Heart right ventricle (tissue), 16 donors: ENCODE data around the gene PICK1. TPM values are rescaled to one million over a fixed set of nuclear protein-coding genes. Genes with fewer than 3 reads are reported as not detected.

Experiments used
- ATAC-seq, 8 donors: fragments of 200-7000 bp; cut with Tn5 transposase; one replicate each; pipeline ENCODE4 v1.9.1; 2020; ENCODE audit warnings: mild to moderate bottlenecking in 8 of 8, moderate library complexity in 8 of 8, moderate number of reproducible peaks in 1 of 8
- DNase-seq, 2 donors: peaks; one replicate each; pipeline ENCODE4 v3.0.0-alpha.2; 2020
- H3K27ac ChIP-seq, 10 donors: fragments of 200-600 bp; sonication (generic) in 2 of 10; one replicate each; pipeline versions ENCODE4 v1.5.0 to v1.8.0; 2020 to 2022; ENCODE audit warnings: mild to moderate bottlenecking in 3 of 10
- H3K27me3 ChIP-seq, 7 donors: fragments of 200-600 bp; one replicate each; pipeline ENCODE4 v1.8.0; 2021 to 2022; ENCODE audit warnings: mild to moderate bottlenecking in 2 of 7
- H3K36me3 ChIP-seq, 9 donors: fragments of 200-600 bp; sonication (generic) in 1 of 9; one replicate each; pipeline versions ENCODE4 v1.5.0 to v1.8.0; 2020 to 2022; ENCODE audit warnings: mild to moderate bottlenecking in 2 of 9
- H3K4me1 ChIP-seq, 9 donors: fragments of 200-600 bp; sonication (generic) in 1 of 9; one replicate each; pipeline versions ENCODE4 v1.5.0 to v1.8.0; 2020 to 2022; ENCODE audit warnings: mild to moderate bottlenecking in 4 of 9
- H3K4me3 ChIP-seq, 10 donors: fragments of 200-600 bp; sonication (generic) in 2 of 10; one replicate each; pipeline versions ENCODE4 v1.5.0 to v1.8.0; 2020 to 2022; ENCODE audit warnings: mild to moderate bottlenecking in 7 of 10, moderate library complexity in 2 of 10
- H3K9me3 ChIP-seq, 11 donors: fragments of 200-600 bp in 10 of 11; sonication (generic) in 2 of 11; one replicate each; pipeline versions ENCODE4 v1.5.0 to v1.8.0; 2013 to 2022; ENCODE audit warnings: mild to moderate bottlenecking in 2 of 11, control low read depth in 1 of 11, moderate library complexity in 1 of 11
- CTCF ChIP-seq, 9 donors: fragments of 200-600 bp; sonication (generic) in 2 of 9; IDR thresholded peaks; one replicate each; pipeline versions ENCODE4 v1.5.0 to v1.8.0; 2021 to 2022; ENCODE audit warnings: antibody characterized with exemption in 9 of 9, mild to moderate bottlenecking in 5 of 9, moderate library complexity in 1 of 9
- WGBS, 2 donors: extraction: QIAGEN DNeasy Blood & Tissue Kit; methylation state at CpG; one replicate each; pipeline ENCODE4 v1.1.7; 2013; ENCODE audit warnings: inconsistent platforms in 1 of 2; 5-methylcytosine and 5-hydroxymethylcytosine counted together
- intact Hi-C, 10 donors: fragments of 100-400 bp; cut with DNase I; formaldehyde crosslinking; loops; one replicate each; pipeline versions ENCODE4 v1.11.1 to v1.14.2; 2022
- polyA plus RNA-seq, 2 donors: library from polyadenylated mRNA; stranded (reverse); fragments of 200-250 nt; gene quantifications; one replicate each; pipeline ENCODE4 v1.2.3, GENCODE V29; 2013
- total RNA-seq, 10 donors: library from RNA; stranded (reverse); fragmentation: NEBNext Ultra II Directional in 3 of 10; extraction: Animal tissue kit (Norgen Biotek cat#: 25700) in 3 of 10; gene quantifications; one replicate each; pipeline versions ENCODE4 v1.2.1 to v1.2.4, GENCODE V29; 2021 to 2023
- donor health status: Arrhythmogenic right ventricular cardiomyopathy.
- donor health status: ischemic (EF 13 %, LVEDD 7.1; RV severe dilation, severe dysfunction).
- donor health status: healthy with polysubstance abuse.
- donor health status: DM: no; HTN: yes; CAD: no.
- donor health status: DM: no; HTN: no; CAD: no.
- donor health status: ischemic (EF 25% LVEDD 6.9; RV normal size, moderate dysfunction).
- donor health status: ischemic (EF 25% LVEDD 5.7; RV mildly dilated, moderate dysfunction).
- donor health status: healthy.
- donor health status: DM: yes; HTN: yes; CAD: no.
- donor health status: Ischemic cardiomyopathy.
- donor health status: ischemic (EF 35%, LVEDD 5.7; RV mildly dilated, moderate dysfunction).
- donor health status: nonischemic (EF 11% LVEDD 7.7; RV severe dilation, severe dysfunction).
- donor health status: DM: yes; HTN: yes; CAD: no.
- donor health status: PGD.
- donor health status: ischemic (EF 29% LVEDD 5.4; RV normal size, mild dysfunction).
- donor health status: nonischemic (EF 23%, LVEDD 6.1; RV moderate dilation, normal function).

Gene PICK1
- total and polyA plus RNA-seq, 12 donors, result 17.4 to 32.9 (median 23.2) TPM

GRCh38 chr22:38032681-38033521 is 24.3 kb upstream of the PICK1 start:
- 88 to 92% methylated on average over 19 of the region's 19 CpGs for WGBS, 2 donors
- no peak overlapping the region for H3K4me3 ChIP-seq
- no peaks in the 10 kb centered on the region for H3K27me3 ChIP-seq
- no peaks in the 10 kb centered on the region for H3K36me3 ChIP-seq
- intact Hi-C loops, result no loop called here
- no peak for TF ChIP-seq CTCF (IDR thresholded peaks at IDR 0.05)
- no peak for ATAC-seq
- no peaks in the 10 kb centered on the region for H3K9me3 ChIP-seq
- H3K27ac ChIP-seq, result peak overlapping the region in 7 of 10 donors; percentile 16 to 79 (median 46)
- no peak for DNase-seq
- H3K4me1 ChIP-seq, result peaks cover 6 to 36% (median 22%) of the 10 kb centered on the region in 9 donors

DNA sequence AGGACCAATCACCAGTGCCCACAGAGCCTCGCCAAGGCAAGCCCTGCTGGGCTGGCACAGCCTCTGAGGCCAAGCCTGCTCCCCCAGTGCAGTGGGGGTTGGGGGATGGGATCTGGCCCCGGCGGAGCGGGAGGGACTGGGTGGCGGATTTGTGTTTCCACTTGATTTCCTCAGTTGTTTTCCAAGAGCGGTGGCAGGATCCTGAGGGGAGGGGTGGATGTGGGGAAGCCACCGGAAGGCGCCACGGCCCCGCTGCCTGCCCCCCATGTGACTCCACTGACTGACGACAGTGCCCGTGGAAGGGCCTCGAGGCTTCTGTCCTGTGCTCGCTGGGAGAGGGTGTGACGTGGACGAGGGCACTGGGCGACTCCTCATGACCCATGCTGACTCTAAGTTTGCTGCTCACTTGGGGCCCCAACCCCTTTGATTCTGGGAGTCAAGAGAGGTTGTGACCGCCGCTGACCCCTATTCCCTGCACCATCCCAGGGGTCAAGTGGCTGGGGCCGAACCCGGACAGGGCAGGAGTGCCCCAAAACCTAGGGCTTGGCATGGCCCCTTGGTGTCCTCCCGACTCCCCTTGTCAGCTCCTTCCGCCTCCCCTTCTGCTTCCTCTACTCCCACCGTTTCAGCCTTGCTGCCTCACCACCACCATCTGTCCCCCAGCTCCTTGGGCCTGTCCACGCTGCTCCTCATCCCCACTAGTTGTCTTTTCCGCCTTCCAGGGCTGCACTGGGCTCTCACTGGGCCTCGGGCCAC is 23.5 kb upstream of the PICK1 start:
- Histone ChIP-seq H3K4me3 (no peak overlapping the region), H3K27ac (peak overlapping the region in 9 of 10 donors; percentile 38 to 79 (median 53)), H3K27me3 (no peaks in the 10 kb centered on the region), H3K9me3 (no peaks in the 10 kb centered on the region), H3K4me1 (peaks cover 6 to 36% (median 22%) of the 10 kb centered on the region in 9 donors), H3K36me3 (no peaks in the 10 kb centered on the region)
- DNase-seq, result peak in 1 of 2 donors; percentile 30
- intact Hi-C loops, result no loop called here
- WGBS, 2 donors, result 69 to 72% methylated on average over 27 of the region's 27 CpGs
- TF ChIP-seq CTCF (IDR thresholded peaks at IDR 0.05), result no peak
- peak in 7 of 8 donors; percentile 1 to 20 (median 5) for ATAC-seq

DNA sequence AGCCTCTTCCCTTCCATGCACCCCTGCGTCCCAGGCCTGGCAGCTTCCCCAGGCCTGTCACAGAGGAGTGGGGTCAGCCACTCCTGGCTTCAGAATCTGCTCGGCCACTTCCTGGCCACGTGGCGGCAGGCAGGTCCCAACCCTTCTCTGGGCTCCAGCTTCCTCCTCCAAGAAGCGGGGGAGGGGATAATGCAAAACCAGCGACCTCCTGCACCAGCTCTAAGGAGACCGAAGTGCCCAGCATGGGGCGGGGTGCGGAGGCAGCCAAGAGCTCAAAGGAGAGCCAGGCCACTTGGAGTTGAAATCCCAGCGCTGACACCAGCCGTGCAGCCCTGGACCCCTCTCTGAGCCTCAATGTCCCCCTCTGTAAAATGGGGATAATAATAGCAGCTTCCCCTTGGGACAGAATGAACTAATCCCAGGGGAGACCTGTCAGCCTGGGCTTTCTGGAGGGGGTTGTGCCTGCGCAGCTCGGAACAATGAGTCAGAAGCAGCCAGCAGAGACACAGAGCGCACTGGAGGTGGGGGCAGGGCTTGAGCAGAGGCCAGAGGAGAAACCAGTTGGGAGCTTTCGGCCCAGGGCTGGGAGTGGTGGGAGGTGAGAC is 22.8 kb upstream of the PICK1 start:
- TF ChIP-seq CTCF (IDR thresholded peaks at IDR 0.05), result no peak
- DNase-seq, result peak; percentile 74 to 78
- no peaks in the 10 kb centered on the region for H3K27me3 ChIP-seq
- intact Hi-C loops, result no loop called here
- no peaks in the 10 kb centered on the region for H3K9me3 ChIP-seq
- H3K4me3 ChIP-seq, result no peak overlapping the region
- WGBS, 2 donors, result 34 to 54% methylated on average over 15 of the region's 15 CpGs
- H3K36me3 ChIP-seq, result no peaks in the 10 kb centered on the region
- peaks cover 6 to 37% (median 22%) of the 10 kb centered on the region in 9 donors for H3K4me1 ChIP-seq
- peak; percentile 63 to 82 (median 77) for ATAC-seq
- peak overlapping the region; percentile 34 to 79 (median 54) for H3K27ac ChIP-seq

DNA sequence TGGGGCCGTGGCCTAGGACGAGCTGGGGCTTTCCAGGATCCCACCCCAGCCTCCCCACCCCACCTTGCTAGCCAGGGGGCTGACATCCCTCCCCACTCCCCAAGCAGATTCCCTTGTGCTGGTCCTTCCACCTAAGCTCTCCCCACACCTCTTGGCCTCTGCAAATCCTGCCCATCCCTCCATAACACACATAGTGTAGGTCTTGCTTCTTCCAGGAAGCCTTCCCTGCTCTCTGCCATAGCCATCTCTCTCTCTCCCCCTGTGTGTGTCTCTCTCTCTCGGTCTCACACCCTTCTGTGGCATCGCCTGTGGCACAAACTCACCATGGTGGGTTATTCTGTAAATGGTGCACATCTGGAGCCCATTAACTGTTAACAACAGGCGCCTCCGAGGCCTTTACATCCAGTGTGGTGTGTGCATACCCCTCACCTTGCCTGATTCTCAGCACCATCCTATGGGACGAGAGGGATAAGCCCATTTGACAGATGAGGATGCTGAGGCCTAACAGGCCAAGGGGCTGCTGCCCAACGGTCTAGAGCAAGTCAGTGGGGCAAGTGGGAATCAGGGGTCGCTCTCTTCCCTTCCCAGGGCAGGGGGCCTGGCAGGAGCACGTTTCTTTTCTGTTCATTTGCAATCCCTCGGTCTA is 22.2 kb upstream of the PICK1 start:
- Histone ChIP-seq H3K36me3 (no peaks in the 10 kb centered on the region), H3K4me3 (no peak overlapping the region), H3K27me3 (no peaks in the 10 kb centered on the region), H3K27ac (peak overlapping the region; percentile 34 to 79 (median 54)), H3K4me1 (peaks cover 6 to 38% (median 22%) of the 10 kb centered on the region in 9 donors), H3K9me3 (no peaks in the 10 kb centered on the region)
- 78 to 83% methylated on average over 11 of the region's 11 CpGs for WGBS, 2 donors
- ATAC-seq (no peak), DNase-seq (no peak)
- intact Hi-C loops, result no loop called here
- TF ChIP-seq CTCF (IDR thresholded peaks at IDR 0.05), result no peak
